ENCODE measurements around the gene ATP6V1C2.
A peak's percentile ranks its signal among the peaks of the same experiment; 100 is the strongest.

DNA sequence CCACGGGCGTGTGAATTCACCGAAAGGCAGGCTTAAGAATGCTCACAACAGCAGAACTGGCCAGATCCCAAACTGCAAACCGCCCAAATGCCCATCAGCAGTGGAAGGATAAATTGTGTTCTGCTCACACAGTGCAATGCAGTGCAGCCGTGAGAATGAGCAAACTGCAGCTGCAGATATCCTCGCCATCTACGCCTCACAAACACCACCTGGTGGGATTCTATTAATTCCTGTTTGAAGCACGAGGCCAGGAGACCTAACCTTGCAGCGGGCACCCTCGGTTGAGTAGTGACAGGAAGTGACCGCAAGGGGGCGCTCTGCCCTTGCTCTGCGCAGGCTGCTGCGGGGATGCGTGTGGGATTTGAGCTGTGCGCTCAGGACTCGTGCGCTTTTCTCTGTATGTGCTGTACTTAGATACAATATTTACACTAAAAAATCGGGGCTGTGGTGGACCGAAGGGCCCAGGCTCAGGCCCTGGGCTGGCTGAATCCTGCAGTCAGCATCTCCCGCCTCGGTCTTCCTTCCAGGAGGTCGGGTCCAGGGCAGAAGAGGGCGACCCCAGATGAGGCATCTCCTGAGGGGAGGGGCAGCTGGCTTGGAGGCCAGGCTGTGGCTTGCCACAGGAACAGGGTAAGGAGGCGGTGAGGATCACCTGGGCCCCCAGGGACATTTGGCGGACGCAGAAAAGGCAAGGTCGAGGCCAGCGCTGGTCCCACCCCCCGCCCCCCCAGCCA lies 110.9 kb downstream of the ATP6V1C2 start:
- TF ChIP-seq POLR2AphosphoS5 (IDR thresholded peaks at IDR 0.05), result peak; percentile 54
- TF ChIP-seq, protein P1, sequence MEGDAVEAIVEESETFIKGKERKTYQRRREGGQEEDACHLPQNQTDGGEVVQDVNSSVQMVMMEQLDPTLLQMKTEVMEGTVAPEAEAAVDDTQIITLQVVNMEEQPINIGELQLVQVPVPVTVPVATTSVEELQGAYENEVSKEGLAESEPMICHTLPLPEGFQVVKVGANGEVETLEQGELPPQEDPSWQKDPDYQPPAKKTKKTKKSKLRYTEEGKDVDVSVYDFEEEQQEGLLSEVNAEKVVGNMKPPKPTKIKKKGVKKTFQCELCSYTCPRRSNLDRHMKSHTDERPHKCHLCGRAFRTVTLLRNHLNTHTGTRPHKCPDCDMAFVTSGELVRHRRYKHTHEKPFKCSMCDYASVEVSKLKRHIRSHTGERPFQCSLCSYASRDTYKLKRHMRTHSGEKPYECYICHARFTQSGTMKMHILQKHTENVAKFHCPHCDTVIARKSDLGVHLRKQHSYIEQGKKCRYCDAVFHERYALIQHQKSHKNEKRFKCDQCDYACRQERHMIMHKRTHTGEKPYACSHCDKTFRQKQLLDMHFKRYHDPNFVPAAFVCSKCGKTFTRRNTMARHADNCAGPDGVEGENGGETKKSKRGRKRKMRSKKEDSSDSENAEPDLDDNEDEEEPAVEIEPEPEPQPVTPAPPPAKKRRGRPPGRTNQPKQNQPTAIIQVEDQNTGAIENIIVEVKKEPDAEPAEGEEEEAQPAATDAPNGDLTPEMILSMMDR (IDR thresholded peaks at IDR 0.05; ENCODE audit: poor library complexity, severe bottlenecking), result peak; percentile 100
- TF ChIP-seq, protein P2, sequence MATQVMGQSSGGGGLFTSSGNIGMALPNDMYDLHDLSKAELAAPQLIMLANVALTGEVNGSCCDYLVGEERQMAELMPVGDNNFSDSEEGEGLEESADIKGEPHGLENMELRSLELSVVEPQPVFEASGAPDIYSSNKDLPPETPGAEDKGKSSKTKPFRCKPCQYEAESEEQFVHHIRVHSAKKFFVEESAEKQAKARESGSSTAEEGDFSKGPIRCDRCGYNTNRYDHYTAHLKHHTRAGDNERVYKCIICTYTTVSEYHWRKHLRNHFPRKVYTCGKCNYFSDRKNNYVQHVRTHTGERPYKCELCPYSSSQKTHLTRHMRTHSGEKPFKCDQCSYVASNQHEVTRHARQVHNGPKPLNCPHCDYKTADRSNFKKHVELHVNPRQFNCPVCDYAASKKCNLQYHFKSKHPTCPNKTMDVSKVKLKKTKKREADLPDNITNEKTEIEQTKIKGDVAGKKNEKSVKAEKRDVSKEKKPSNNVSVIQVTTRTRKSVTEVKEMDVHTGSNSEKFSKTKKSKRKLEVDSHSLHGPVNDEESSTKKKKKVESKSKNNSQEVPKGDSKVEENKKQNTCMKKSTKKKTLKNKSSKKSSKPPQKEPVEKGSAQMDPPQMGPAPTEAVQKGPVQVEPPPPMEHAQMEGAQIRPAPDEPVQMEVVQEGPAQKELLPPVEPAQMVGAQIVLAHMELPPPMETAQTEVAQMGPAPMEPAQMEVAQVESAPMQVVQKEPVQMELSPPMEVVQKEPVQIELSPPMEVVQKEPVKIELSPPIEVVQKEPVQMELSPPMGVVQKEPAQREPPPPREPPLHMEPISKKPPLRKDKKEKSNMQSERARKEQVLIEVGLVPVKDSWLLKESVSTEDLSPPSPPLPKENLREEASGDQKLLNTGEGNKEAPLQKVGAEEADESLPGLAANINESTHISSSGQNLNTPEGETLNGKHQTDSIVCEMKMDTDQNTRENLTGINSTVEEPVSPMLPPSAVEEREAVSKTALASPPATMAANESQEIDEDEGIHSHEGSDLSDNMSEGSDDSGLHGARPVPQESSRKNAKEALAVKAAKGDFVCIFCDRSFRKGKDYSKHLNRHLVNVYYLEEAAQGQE (IDR thresholded peaks at IDR 0.05; ENCODE audit: borderline replicate concordance), result peak; percentile 51
- TF ChIP-seq EZH2 (IDR thresholded peaks at IDR 0.05; ENCODE audit: borderline replicate concordance, insufficient read depth, low read length, poor library complexity, severe bottlenecking), result no peak
- TF ChIP-seq RAD21 (conservative IDR thresholded peaks at IDR 0.05), result peak; percentile 100

All from neural cell (in vitro differentiated cells).